Melanocyte of skin (primary cell): ENCODE results near the gene CEP72. TPM values are rescaled to one million over a fixed set of nuclear protein-coding genes. Genes with fewer than 3 reads are reported as not detected.

Experiments
- total RNA-seq, 2 donors: library from RNA; depleted of rRNA; stranded (reverse); fragments of >200 nt; gene quantifications; 2 replicates each; pipeline ENCODE4 v1.2.3, GENCODE V29; 2012

The CEP72 gene
- total RNA-seq: 10 to 100 TPM; 17.3 to 25.8 TPM

GRCh38 chr5:611731-612486 is at the start of gene CEP72:
TSS of gene CEP72 (plus strand) at chr5:612340. CDS start at chr5:612362, 22 bp downstream.

DNA sequence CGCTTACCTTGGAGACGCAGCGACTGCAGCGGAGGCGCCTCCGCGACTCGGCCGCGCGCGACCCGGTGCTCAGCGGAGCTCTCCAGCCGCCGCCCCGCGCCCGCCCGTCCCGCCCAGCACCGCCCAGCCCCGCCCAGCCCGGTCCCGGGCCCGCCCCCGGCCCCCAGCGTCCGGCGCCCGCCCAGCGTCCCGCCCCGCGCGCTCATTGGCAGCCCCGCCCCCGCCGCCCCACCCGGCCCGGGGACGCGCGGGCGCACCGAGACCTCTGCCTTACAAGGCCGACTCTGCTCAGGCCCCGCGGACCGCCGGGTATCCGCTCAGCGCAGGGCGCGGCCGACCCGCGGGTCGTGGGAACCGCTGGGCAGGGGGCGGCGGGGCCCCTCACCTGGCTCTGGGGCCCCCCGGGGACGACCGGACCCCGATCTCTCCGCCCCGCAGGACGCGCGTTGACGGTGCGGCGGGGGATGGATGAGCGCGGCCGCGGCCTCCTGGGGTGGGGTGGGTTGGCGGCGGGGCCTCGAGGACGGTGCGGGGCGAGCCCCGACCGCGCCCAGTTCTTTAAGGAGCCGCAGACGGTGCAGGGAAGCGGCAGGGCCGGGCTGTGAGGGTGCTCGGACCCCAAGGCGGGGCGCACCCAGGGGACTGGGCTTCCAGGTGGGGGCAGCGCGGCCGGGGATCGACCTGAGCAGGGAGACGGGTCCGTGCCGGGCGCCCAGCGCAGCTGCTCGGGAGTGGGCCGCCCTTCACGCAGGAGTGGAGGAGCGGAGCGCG is 81.3 kb downstream of the CEP72 start, which contains the start of gene TPPP:
TPPP (minus strand) TSS at position 82 of the 771 bp plus-strand sequence. CDS start 15,292 bp downstream, outside the sequence.

Other genes starting within 250 kb of the CEP72 start
- gene EXOC3, start 169.2 kb upstream of the CEP72 start, total RNA-seq: 10 to 100 TPM; 24.8 to 28.0 TPM
- gene SLC9A3, start 87.9 kb upstream of the CEP72 start, total RNA-seq: 1 to 10 TPM in 1 of 2 donors, under 1 TPM in 1; 1.00 to 1.4 TPM
- gene TPPP, start 81.0 kb downstream of the CEP72 start, total RNA-seq: 1 to 10 TPM; 1.7 to 3.4 TPM
- gene ZDHHC11B, start 172.4 kb downstream of the CEP72 start, total RNA-seq: under 1 TPM in 1 of 2 donors, not detected in 1; 0.34 TPM
- gene ZDHHC11, start 238.6 kb downstream of the CEP72 start, total RNA-seq: 1 to 10 TPM; 5.0 to 5.9 TPM